ENCODE data around the gene TMEM8B. TPM values are rescaled to one million over a fixed set of nuclear protein-coding genes. Genes with fewer than 3 reads are reported as not detected.
A peak's percentile ranks its signal among the peaks of the same experiment; 100 is the strongest.

Gene TMEM8B
- total RNA-seq, 1 donor, result 2.5 TPM

DNA sequence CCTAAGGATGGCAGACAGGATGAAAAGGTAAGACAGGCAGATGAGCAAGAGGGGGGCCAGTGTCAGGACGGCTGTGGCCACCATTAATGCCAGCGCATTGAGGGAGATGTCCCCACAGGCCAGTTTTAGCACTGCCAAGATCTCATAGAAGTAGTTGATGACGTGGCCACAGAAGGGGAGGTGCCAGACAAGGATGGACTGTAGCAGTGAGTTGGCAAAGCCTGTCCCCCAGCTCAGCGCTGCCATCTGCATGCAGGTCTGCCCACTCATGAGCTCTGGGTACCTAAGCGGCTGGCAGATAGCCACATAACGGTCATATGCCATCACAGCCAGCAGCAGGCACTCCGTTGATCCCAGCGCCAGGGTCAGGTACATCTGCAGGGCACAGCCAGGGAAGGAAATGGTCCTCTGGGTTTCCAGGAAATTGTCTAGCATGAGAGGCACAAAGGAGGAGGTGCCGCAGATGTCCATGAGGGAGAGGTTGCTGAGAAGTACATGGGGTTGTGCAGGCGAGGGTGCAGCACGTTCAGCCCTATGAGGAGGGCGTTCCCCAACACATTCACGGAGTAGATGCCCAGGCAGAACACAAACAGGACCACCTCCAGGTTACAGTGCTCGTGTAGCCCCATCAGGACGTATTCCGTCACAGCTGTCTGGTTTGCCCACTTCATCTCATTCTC is 30.4 kb downstream of the TMEM8B start:
- Histone ChIP-seq H3K4me1 (ENCODE audit: insufficient read depth, low read length) (peaks cover 6% of the 10 kb centered on the region), H2AFZ (ENCODE audit: low read length) (peak overlapping the region; percentile 37), H3K27me3 (ENCODE audit: insufficient read depth, low read length) (peaks cover 37% of the 10 kb centered on the region), H4K20me1 (ENCODE audit: insufficient read depth, low read length) (no peaks in the 10 kb centered on the region), H3K4me3 (ENCODE audit: insufficient read depth, low read length) (no peak overlapping the region), H3K4me2 (ENCODE audit: insufficient read depth, low read length) (peak overlapping the region; percentile 11), H3K79me2 (ENCODE audit: insufficient read depth, low read length) (no peaks in the 10 kb centered on the region), H3K36me3 (ENCODE audit: insufficient read depth, low read length) (no peaks in the 10 kb centered on the region), H3K9me3 (ENCODE audit: low read depth, low read length) (no peaks in the 10 kb centered on the region), H3K27ac (ENCODE audit: low read depth, low read length) (no peak overlapping the region)
- DNase-seq (ENCODE audit: insufficient read length, low spot score, missing footprints), result no peak
- TF ChIP-seq, protein P1, sequence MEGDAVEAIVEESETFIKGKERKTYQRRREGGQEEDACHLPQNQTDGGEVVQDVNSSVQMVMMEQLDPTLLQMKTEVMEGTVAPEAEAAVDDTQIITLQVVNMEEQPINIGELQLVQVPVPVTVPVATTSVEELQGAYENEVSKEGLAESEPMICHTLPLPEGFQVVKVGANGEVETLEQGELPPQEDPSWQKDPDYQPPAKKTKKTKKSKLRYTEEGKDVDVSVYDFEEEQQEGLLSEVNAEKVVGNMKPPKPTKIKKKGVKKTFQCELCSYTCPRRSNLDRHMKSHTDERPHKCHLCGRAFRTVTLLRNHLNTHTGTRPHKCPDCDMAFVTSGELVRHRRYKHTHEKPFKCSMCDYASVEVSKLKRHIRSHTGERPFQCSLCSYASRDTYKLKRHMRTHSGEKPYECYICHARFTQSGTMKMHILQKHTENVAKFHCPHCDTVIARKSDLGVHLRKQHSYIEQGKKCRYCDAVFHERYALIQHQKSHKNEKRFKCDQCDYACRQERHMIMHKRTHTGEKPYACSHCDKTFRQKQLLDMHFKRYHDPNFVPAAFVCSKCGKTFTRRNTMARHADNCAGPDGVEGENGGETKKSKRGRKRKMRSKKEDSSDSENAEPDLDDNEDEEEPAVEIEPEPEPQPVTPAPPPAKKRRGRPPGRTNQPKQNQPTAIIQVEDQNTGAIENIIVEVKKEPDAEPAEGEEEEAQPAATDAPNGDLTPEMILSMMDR (IDR thresholded peaks at IDR 0.05; ENCODE audit: extremely low read depth, low read depth, low read length), result peak; percentile 15

DNA sequence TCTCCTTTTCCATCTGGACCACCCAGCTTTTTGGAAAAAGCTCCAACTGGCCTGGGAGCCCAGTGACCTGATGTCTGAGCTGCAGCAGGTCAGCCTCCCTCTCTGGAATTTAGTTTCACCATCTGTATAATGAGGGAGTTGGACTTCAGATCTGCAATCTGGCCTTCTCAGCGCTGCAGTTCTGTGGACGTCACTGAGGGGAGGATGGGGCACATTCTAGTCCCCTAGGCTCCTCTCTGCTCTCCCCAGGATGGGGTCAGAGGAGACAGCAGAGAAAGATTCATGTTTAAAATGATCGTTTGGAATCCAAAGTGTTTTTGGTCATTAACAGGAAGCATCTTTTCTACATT is 30.9 kb downstream of the TMEM8B start:
- H3K4me1 ChIP-seq (ENCODE audit: insufficient read depth, low read length), result peaks cover 6% of the 10 kb centered on the region
- DNase-seq (ENCODE audit: insufficient read length, low spot score, missing footprints), result no peak
- no peaks in the 10 kb centered on the region for H4K20me1 ChIP-seq (ENCODE audit: insufficient read depth, low read length)
- H3K27ac ChIP-seq (ENCODE audit: low read depth, low read length), result no peak overlapping the region
- no peak overlapping the region for H2AFZ ChIP-seq (ENCODE audit: low read length)
- H3K4me2 ChIP-seq (ENCODE audit: insufficient read depth, low read length), result peak overlapping the region; percentile 11
- peaks cover 37% of the 10 kb centered on the region for H3K27me3 ChIP-seq (ENCODE audit: insufficient read depth, low read length)
- no peaks in the 10 kb centered on the region for H3K9me3 ChIP-seq (ENCODE audit: low read depth, low read length)
- H3K79me2 ChIP-seq (ENCODE audit: insufficient read depth, low read length), result no peaks in the 10 kb centered on the region
- H3K36me3 ChIP-seq (ENCODE audit: insufficient read depth, low read length), result no peaks in the 10 kb centered on the region
- TF ChIP-seq, protein P1 (IDR thresholded peaks at IDR 0.05; ENCODE audit: extremely low read depth, low read depth, low read length), result no peak
- H3K4me3 ChIP-seq (ENCODE audit: insufficient read depth, low read length), result no peak overlapping the region

GRCh38 chr9:35861161-35861897 is 32.3 kb downstream of the TMEM8B start:
- Histone ChIP-seq H3K9me3 (ENCODE audit: low read depth, low read length) (no peaks in the 10 kb centered on the region), H3K79me2 (ENCODE audit: insufficient read depth, low read length) (no peaks in the 10 kb centered on the region), H3K36me3 (ENCODE audit: insufficient read depth, low read length) (no peaks in the 10 kb centered on the region), H3K27me3 (ENCODE audit: insufficient read depth, low read length) (peaks cover 37% of the 10 kb centered on the region), H3K4me3 (ENCODE audit: insufficient read depth, low read length) (no peak overlapping the region), H3K4me2 (ENCODE audit: insufficient read depth, low read length) (no peak overlapping the region), H2AFZ (ENCODE audit: low read length) (no peak overlapping the region), H3K27ac (ENCODE audit: low read depth, low read length) (no peak overlapping the region), H4K20me1 (ENCODE audit: insufficient read depth, low read length) (no peaks in the 10 kb centered on the region), H3K4me1 (ENCODE audit: insufficient read depth, low read length) (peaks cover 6% of the 10 kb centered on the region)
- no peak for DNase-seq (ENCODE audit: insufficient read length, low spot score, missing footprints)
- TF ChIP-seq, protein P1 (IDR thresholded peaks at IDR 0.05; ENCODE audit: extremely low read depth, low read depth, low read length), result no peak

DNA sequence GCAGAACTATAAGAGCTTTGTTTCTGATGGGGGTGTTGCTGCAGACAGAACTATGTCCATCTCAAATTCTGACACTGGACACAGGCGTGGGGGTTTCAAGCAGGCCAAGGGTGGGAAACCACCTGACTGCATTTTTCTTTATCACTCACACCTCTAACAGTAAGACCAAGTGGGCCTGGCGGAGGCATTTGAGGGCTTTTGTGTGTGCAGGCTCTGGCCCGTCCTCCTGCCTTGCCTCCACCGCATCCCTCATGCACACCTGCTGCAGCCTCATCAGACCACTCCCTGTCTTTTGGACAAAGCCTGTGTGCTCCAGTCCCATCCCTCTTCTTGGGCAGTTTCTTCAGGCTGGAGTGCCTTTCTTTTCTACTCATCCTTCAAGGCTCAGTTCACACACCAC is 33.3 kb downstream of the TMEM8B start:
- Histone ChIP-seq H3K27me3 (ENCODE audit: insufficient read depth, low read length) (peaks cover 37% of the 10 kb centered on the region), H3K4me2 (ENCODE audit: insufficient read depth, low read length) (no peak overlapping the region), H3K4me1 (ENCODE audit: insufficient read depth, low read length) (peaks cover 6% of the 10 kb centered on the region), H3K4me3 (ENCODE audit: insufficient read depth, low read length) (no peak overlapping the region), H3K27ac (ENCODE audit: low read depth, low read length) (no peak overlapping the region), H4K20me1 (ENCODE audit: insufficient read depth, low read length) (no peaks in the 10 kb centered on the region), H3K79me2 (ENCODE audit: insufficient read depth, low read length) (no peaks in the 10 kb centered on the region), H3K9me3 (ENCODE audit: low read depth, low read length) (no peaks in the 10 kb centered on the region), H3K36me3 (ENCODE audit: insufficient read depth, low read length) (no peaks in the 10 kb centered on the region), H2AFZ (ENCODE audit: low read length) (no peak overlapping the region)
- TF ChIP-seq, protein P1 (IDR thresholded peaks at IDR 0.05; ENCODE audit: extremely low read depth, low read depth, low read length), result no peak
- no peak for DNase-seq (ENCODE audit: insufficient read length, low spot score, missing footprints)
